Measurements from ENCODE around the gene EGR2. TPM values are rescaled to one million over a fixed set of nuclear protein-coding genes. Genes with fewer than 3 reads are reported as not detected.
A peak's percentile ranks its signal among the peaks of the same experiment; 100 is the strongest.

The EGR2 gene
- total and polyA plus RNA-seq, 3 donors from 2014 or later = 6.8 to 8.8 (median 6.8) TPM

GRCh38 chr10:62819141-62819920, 3.2 kb upstream of the EGR2 start:
- H3K27me3 ChIP-seq = no peaks in the 10 kb centered on the region
- H3K4me1 ChIP-seq = peaks cover 8% of the 10 kb centered on the region
- no peaks in the 10 kb centered on the region for H3K9me3 ChIP-seq
- H3K36me3 ChIP-seq (ENCODE audit: low read depth, missing control alignments) = no peaks in the 10 kb centered on the region
- no peak overlapping the region for H3K27ac ChIP-seq
- no peak for TF ChIP-seq CTCF (IDR thresholded peaks at IDR 0.05)
- no peak for TF ChIP-seq POLR2A (IDR thresholded peaks at IDR 0.05)
- peak overlapping the region; percentile 77 to 91 for H3K4me3 ChIP-seq
- 31 to 38% methylated on average over 19 of the region's 19 CpGs for WGBS, 2 donors
- intact Hi-C loops (cut with DNase I; ENCODE audit: low total_unique reads) = loop anchor here (10.0 kb wide), 1 partner anchor 315 kb away; the partner anchor contains the start of gene NRBF2
- DNase-seq = no peak

- DNase-seq = no peak
- intact Hi-C loops (cut with DNase I; ENCODE audit: low total_unique reads) = loop anchor here (10.0 kb wide), 1 partner anchor 316 kb away; the partner anchor contains the start of gene NRBF2
- TF ChIP-seq CTCF (IDR thresholded peaks at IDR 0.05) (no peak), POLR2A (IDR thresholded peaks at IDR 0.05) (no peak)
- Histone ChIP-seq H3K27ac (peak overlapping the region in 1 of 2 donors; percentile 89), H3K9me3 (no peaks in the 10 kb centered on the region), H3K27me3 (no peaks in the 10 kb centered on the region), H3K4me3 (peak overlapping the region; percentile 77 to 91), H3K4me1 (peaks cover 8% of the 10 kb centered on the region), H3K36me3 (ENCODE audit: low read depth, missing control alignments) (no peaks in the 10 kb centered on the region)
- 1 to 2% methylated on average over 22 to 43 of the region's 65 CpGs for WGBS, 2 donors
Observed at GRCh38 chr10:62818426-62819011, 2.4 kb upstream of the EGR2 start.

- no peaks in the 10 kb centered on the region for H3K36me3 ChIP-seq (ENCODE audit: low read depth, missing control alignments)
- H3K27me3 ChIP-seq = no peaks in the 10 kb centered on the region
- peaks cover 8% of the 10 kb centered on the region for H3K4me1 ChIP-seq
- peak overlapping the region; percentile 77 to 91 for H3K4me3 ChIP-seq
- H3K27ac ChIP-seq = peak overlapping the region in 1 of 2 donors; percentile 89
- WGBS, 2 donors = 0 to 2% methylated on average over 5 to 51 of the region's 51 CpGs
- intact Hi-C loops (cut with DNase I; ENCODE audit: low total_unique reads) = loop anchor here (10.0 kb wide), 1 partner anchor 317 kb away; the partner anchor contains the start of gene NRBF2
- H3K9me3 ChIP-seq = no peaks in the 10 kb centered on the region
- TF ChIP-seq POLR2A (IDR thresholded peaks at IDR 0.05) (no peak), CTCF (IDR thresholded peaks at IDR 0.05) (peak; percentile 68 to 82 (median 79))
- DNase-seq = peak; percentile 72
Observed at GRCh38 chr10:62817766-62818425, 1.7 kb upstream of the EGR2 start.

- peak overlapping the region; percentile 77 to 91 for H3K4me3 ChIP-seq
- H3K4me1 ChIP-seq = peaks cover 8% of the 10 kb centered on the region
- whole genome bisulfite sequencing, 2 donors = 0 to 3% methylated on average over 20 to 49 of the region's 49 CpGs
- no peaks in the 10 kb centered on the region for H3K27me3 ChIP-seq
- H3K9me3 ChIP-seq = no peaks in the 10 kb centered on the region
- peak overlapping the region; percentile 86 to 89 for H3K27ac ChIP-seq
- no peaks in the 10 kb centered on the region for H3K36me3 ChIP-seq (ENCODE audit: low read depth, missing control alignments)
- TF ChIP-seq POLR2A (IDR thresholded peaks at IDR 0.05) = no peak
- DNase-seq = peak; percentile 50
- intact Hi-C loops (cut with DNase I; ENCODE audit: low total_unique reads) = loop anchor here (10.0 kb wide), 1 partner anchor 318 kb away; the partner anchor contains the start of gene NRBF2
Observed at GRCh38 chr10:62817121-62817765, 1.1 kb upstream of the EGR2 start.

- intact Hi-C loops (cut with DNase I; ENCODE audit: low total_unique reads) = loop anchor here (10.0 kb wide), 1 partner anchor 319 kb away; the partner anchor contains the start of gene NRBF2
- DNase-seq = no peak
- no peaks in the 10 kb centered on the region for H3K36me3 ChIP-seq (ENCODE audit: low read depth, missing control alignments)
- TF ChIP-seq CTCF (IDR thresholded peaks at IDR 0.05) = no peak
- no peak for TF ChIP-seq POLR2A (IDR thresholded peaks at IDR 0.05)
- WGBS, 2 donors = 0% methylated on average over 2 of the region's 2 CpGs
- peak overlapping the region; percentile 77 to 91 for H3K4me3 ChIP-seq
- no peaks in the 10 kb centered on the region for H3K27me3 ChIP-seq
- H3K9me3 ChIP-seq = no peaks in the 10 kb centered on the region
- H3K4me1 ChIP-seq = peaks cover 8% of the 10 kb centered on the region
- peak overlapping the region; percentile 86 to 89 for H3K27ac ChIP-seq
Observed at GRCh38 chr10:62816076-62816330, 163 bp downstream of the EGR2 start.

Data from testis (tissue), 3 donors.